Fibroblast of lung (primary cell): ENCODE measurements around the gene TXNDC16. TPM values are rescaled to one million over a fixed set of nuclear protein-coding genes. Genes with fewer than 3 reads are reported as not detected.

Experiments used
- DNase-seq, 2 donors: peaks; one replicate each; pipeline versions ENCODE4 v3.0.0 to v3.0.0-alpha.2; 2010; ENCODE audit warnings: low read depth in 2 of 2
- H2AFZ ChIP-seq: 2 replicates; pipeline ENCODE4 v1.5.1; 2012; ENCODE audit warnings: low read length, control low read depth, inconsistent platforms
- H3K27ac ChIP-seq: 2 replicates; pipeline ENCODE4 v1.5.1; 2011; ENCODE audit warnings: low read length, control low read depth; ENCODE audit not compliant: insufficient read depth
- H3K27me3 ChIP-seq: 2 replicates; pipeline ENCODE4 v1.5.1; 2011; ENCODE audit warnings: mild to moderate bottlenecking, low read length; ENCODE audit not compliant: control insufficient read depth, insufficient read depth
- H3K36me3 ChIP-seq: 2 replicates; pipeline ENCODE4 v1.5.1; 2011; ENCODE audit warnings: low read length; ENCODE audit not compliant: control insufficient read depth, insufficient read depth
- H3K4me1 ChIP-seq: 2 replicates; pipeline ENCODE4 v1.5.1; 2011; ENCODE audit warnings: low read length; ENCODE audit not compliant: control insufficient read depth, insufficient read depth; ENCODE audit errors: extremely low read depth
- H3K4me2 ChIP-seq: 2 replicates; pipeline ENCODE4 v1.5.1; 2011; ENCODE audit warnings: low read length, control low read depth; ENCODE audit not compliant: insufficient read depth; ENCODE audit errors: extremely low read depth
- H3K4me3 ChIP-seq, 4 experiments: fragments of 200-600 bp in 1 of 4; sonication (generic) in 1 of 4; replicated peaks in 1 of 4; 2 replicates each; pipeline ENCODE4 v1.5.1; 2011 to 2016; ENCODE audit warnings: low read length in 4 of 4, low read depth in 3 of 4, mild to moderate bottlenecking in 3 of 4, control low read depth in 2 of 4, inconsistent platforms in 1 of 4, mixed read lengths in 1 of 4; ENCODE audit not compliant: insufficient read depth in 1 of 4; ENCODE audit errors: control extremely low read depth in 1 of 4
- H3K79me2 ChIP-seq: 2 replicates; pipeline ENCODE4 v1.5.1; 2012; ENCODE audit warnings: mild to moderate bottlenecking, low read length, inconsistent platforms; ENCODE audit not compliant: control insufficient read depth, insufficient read depth
- H3K9ac ChIP-seq: 2 replicates; pipeline ENCODE4 v1.5.1; 2011; ENCODE audit warnings: mild to moderate bottlenecking, low read length, control low read depth; ENCODE audit not compliant: insufficient read depth
- H3K9me3 ChIP-seq: 2 replicates; pipeline ENCODE4 v1.5.1; 2012; ENCODE audit warnings: low read depth, low read length; ENCODE audit not compliant: control insufficient read depth, insufficient read depth
- H4K20me1 ChIP-seq: 2 replicates; pipeline ENCODE4 v1.5.1; 2011; ENCODE audit warnings: low read length; ENCODE audit not compliant: control insufficient read depth, insufficient read depth; ENCODE audit errors: extremely low read depth
- CTCF ChIP-seq, 2 donors: IDR thresholded peaks in 1 of 2; conservative IDR thresholded peaks in 1 of 2; 1 replicate in 1 of 2; 2 replicates in 1 of 2; pipeline ENCODE4 v1.5.1; 2011 to 2012; ENCODE audit warnings: low read length in 2 of 2, control low read depth in 1 of 2, inconsistent platforms in 1 of 2, low read depth in 1 of 2, mild to moderate bottlenecking in 1 of 2
- EZH2 ChIP-seq: IDR thresholded peaks from 2 replicates; pipeline ENCODE4 v1.5.1; 2012; ENCODE audit warnings: low read length, control low read depth, mild to moderate bottlenecking; ENCODE audit errors: missing control alignments
- polyA plus RNA-seq, 2 donors: library from polyadenylated mRNA; depleted of rRNA in 1 of 2; stranded (reverse) in 1 of 2; unstranded in 1 of 2; fragments of >200 nt; gene quantifications; 2 replicates each; pipeline ENCODE4 v1.2.1, GENCODE V29; 2011 to 2012; ENCODE audit warnings: missing spikeins in 1 of 2
- total RNA-seq: library from RNA; depleted of rRNA; stranded (reverse); fragments of >200 nt; gene quantifications from 2 replicates; pipeline ENCODE4 v1.2.1, GENCODE V29; 2014

Gene TXNDC16
- total and polyA plus RNA-seq, 2 donors (not counting 1 experiment from before 2014, with no cell fraction given) = 3.0 to 6.6 TPM

DNA sequence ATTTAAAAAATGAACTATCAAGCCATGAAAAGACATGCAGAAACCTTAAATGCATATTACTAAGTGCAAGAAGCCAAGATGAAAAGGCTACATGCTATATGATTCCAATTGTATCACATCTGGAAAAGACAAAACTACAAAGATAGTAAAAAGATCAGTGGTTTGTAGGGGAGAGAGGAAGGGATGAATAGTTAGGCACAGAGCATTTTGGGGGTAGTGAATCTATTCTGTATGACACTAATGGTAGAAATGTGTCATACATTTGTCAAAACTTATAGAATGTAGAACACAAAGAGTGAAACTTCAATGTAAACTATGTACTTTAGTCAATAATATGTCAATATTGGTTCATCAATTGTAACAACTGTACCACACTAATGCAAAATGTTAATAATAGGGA is 20.8 kb downstream of the TXNDC16 start:
- Histone ChIP-seq H3K36me3 (no peaks in the 10 kb centered on the region), H3K79me2 (no peaks in the 10 kb centered on the region), H3K27ac (no peak overlapping the region), H3K4me2 (no peak overlapping the region), H3K4me1 (no peaks in the 10 kb centered on the region), H3K27me3 (no peaks in the 10 kb centered on the region), H3K9me3 (no peaks in the 10 kb centered on the region), H4K20me1 (no peaks in the 10 kb centered on the region), H3K9ac (no peak overlapping the region), H3K4me3 (no peak overlapping the region), H2AFZ (no peak overlapping the region)
- no peak for DNase-seq
- TF ChIP-seq EZH2 = no peak
- TF ChIP-seq CTCF (conservative IDR thresholded peaks at IDR 0.05 in 1 of 2, IDR thresholded peaks at IDR 0.05 in 1 of 2; ENCODE audit: low read depth in 1 of 2, low read length in 2 of 2) = no peak

DNA sequence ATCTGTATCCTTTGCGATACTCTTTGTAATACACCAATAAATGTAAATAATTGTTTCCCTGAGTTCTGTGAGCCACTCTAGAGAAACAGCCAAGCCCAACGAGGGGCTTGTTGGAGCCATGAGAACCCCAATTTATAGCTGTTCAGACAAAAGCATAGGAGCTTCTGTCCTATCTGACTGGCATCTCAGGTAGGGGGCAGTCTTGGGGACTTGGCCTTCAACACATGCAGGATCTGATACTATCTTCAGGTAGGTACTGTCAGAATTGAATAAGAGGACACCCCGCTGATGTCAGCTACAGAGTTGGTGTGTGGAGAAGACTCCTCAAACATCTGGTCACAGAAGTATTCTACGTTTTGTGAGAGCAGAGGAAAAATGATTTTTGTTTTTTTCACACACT is 25.3 kb downstream of the TXNDC16 start:
- Histone ChIP-seq H3K79me2 (no peaks in the 10 kb centered on the region), H2AFZ (no peak overlapping the region), H3K9me3 (no peaks in the 10 kb centered on the region), H3K27me3 (no peaks in the 10 kb centered on the region), H3K36me3 (no peaks in the 10 kb centered on the region), H3K4me3 (no peak overlapping the region), H3K27ac (no peak overlapping the region), H3K4me2 (no peak overlapping the region), H4K20me1 (no peaks in the 10 kb centered on the region), H3K9ac (no peak overlapping the region), H3K4me1 (no peaks in the 10 kb centered on the region)
- TF ChIP-seq CTCF (conservative IDR thresholded peaks at IDR 0.05 in 1 of 2, IDR thresholded peaks at IDR 0.05 in 1 of 2; ENCODE audit: low read depth in 1 of 2, low read length in 2 of 2) (no peak), EZH2 (no peak)
- no peak for DNase-seq

DNA sequence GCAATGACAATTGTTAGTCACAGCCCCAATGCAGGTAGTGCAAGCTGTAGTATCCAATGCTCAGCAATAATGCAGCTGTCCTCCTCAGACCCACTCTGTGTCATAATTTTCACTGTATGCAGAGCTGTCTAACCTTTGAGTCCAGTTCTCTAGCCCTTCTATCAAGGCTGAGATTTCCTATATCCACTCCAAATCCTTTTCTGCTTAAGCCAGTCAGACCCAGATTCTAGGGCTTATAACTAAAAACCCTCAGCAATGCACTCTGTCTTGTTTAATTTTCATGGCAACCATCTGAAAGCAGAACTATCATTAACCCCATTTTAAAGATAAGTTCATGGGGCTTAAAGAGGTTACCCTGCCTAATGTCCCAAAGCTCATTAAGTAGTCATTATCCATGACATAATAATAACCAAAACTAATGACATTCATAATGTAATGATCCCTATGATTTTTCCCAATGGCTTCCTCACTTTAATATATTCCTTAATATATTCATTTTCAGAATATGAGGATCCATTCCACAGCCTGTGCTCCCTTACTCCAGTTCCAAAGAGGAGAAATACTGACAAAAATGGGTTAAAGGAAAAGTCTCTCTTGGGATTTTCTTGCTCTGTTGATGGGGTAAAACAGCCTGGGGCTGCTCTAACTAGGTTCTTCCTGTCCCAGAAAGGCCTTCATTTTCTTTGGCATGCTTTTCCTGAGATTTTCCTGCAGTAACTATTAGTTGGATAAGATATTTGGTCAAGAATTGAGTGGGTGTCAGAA is 29.5 kb downstream of the TXNDC16 start:
- Histone ChIP-seq H2AFZ (no peak overlapping the region), H3K27ac (no peak overlapping the region), H4K20me1 (no peaks in the 10 kb centered on the region), H3K4me1 (no peaks in the 10 kb centered on the region), H3K79me2 (no peaks in the 10 kb centered on the region), H3K27me3 (no peaks in the 10 kb centered on the region), H3K9ac (no peak overlapping the region), H3K9me3 (no peaks in the 10 kb centered on the region), H3K4me2 (no peak overlapping the region), H3K36me3 (no peaks in the 10 kb centered on the region), H3K4me3 (no peak overlapping the region)
- no peak for DNase-seq
- TF ChIP-seq CTCF (conservative IDR thresholded peaks at IDR 0.05 in 1 of 2, IDR thresholded peaks at IDR 0.05 in 1 of 2; ENCODE audit: low read depth in 1 of 2, low read length in 2 of 2) (no peak), EZH2 (no peak)
